Uterus (tissue), 2 donors: ENCODE data around the gene OR10G7.

Source experiments
- POLR2A ChIP-seq, 2 donors: fragments of 450-650 bp; IDR thresholded peaks; one replicate each; pipeline ENCODE4 v1.6.1; 2016; ENCODE audit warnings: antibody characterized with exemption in 2 of 2, mild to moderate bottlenecking in 1 of 2, moderate library complexity in 1 of 2
- TF ChIP-seq, protein P1 (sequence below), 4 experiments: fragments of 200-600 bp in 2 of 4; fragments of 450-650 bp in 2 of 4; sonication (generic) in 2 of 4; IDR thresholded peaks; one replicate each; pipeline ENCODE4 v1.5.1; 2016 to 2019; ENCODE audit warnings: antibody characterized with exemption in 4 of 4, mild to moderate bottlenecking in 2 of 4, moderate library complexity in 1 of 4

DNA sequence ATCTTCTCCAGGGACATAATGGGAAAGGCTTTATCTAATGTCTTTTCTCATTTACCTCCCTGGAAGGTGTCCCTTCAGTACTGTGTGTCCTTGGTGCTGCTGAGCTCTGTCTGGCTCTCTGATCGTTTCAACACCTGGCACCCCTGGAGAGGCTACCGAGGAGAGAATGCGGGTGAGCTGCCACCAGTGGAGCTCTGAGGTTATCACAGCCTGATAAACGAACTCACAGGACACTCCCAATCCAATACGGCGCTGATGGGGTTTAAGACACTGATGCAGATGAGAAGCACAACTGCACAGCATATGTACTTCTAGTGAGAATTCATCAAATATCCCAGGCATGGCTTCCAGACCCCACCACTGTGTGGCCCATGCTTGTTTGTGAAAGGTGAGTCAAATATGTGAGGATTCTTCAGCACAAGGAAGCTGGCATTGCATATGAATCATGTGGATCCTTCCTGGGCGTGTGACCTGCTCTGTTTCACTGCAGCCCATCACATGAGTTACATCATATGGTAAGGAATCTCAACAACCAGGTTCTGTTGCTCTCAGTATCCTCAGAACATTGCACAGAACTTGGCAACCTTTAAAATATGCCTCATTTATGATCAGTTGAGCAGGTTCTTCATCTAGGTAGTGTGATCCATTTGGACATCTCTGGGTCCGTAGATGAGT lies 39.3 kb upstream of the OR10G7 start:
- TF ChIP-seq, protein P1, sequence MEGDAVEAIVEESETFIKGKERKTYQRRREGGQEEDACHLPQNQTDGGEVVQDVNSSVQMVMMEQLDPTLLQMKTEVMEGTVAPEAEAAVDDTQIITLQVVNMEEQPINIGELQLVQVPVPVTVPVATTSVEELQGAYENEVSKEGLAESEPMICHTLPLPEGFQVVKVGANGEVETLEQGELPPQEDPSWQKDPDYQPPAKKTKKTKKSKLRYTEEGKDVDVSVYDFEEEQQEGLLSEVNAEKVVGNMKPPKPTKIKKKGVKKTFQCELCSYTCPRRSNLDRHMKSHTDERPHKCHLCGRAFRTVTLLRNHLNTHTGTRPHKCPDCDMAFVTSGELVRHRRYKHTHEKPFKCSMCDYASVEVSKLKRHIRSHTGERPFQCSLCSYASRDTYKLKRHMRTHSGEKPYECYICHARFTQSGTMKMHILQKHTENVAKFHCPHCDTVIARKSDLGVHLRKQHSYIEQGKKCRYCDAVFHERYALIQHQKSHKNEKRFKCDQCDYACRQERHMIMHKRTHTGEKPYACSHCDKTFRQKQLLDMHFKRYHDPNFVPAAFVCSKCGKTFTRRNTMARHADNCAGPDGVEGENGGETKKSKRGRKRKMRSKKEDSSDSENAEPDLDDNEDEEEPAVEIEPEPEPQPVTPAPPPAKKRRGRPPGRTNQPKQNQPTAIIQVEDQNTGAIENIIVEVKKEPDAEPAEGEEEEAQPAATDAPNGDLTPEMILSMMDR (IDR thresholded peaks at IDR 0.05) = no peak
- no peak for TF ChIP-seq POLR2A (IDR thresholded peaks at IDR 0.05)
